ENCODE measurements around the gene SEMA3F. TPM values are rescaled to one million over a fixed set of nuclear protein-coding genes. Genes with fewer than 3 reads are reported as not detected.

Gene SEMA3F
- total RNA-seq, 6 experiments from 2014 or later: 20.5 to 35.6 (median 22.8) TPM

DNA sequence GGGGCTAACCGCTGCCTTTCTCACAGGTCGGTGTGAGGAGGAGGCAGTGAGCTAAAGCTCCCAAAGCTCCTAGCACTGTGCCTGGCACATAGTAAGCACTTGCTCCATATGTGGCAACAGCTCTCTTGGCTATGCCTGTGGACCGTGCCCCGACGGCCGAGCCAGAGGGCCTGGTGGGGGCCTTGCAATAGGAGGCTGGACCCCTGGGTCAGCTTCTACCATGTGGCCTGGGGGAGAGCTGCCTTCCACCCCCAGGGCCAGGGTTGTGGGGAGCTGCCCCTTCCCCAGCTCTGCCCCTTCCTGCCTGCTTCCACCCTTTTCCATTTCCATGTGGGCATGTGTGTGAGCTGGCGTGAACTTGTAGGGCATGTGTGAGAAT lies 19.4 kb downstream of the SEMA3F start:
- Mint-ChIP-seq H3K27me3 (ENCODE audit: insufficient read depth) (peaks cover 1% of the 10 kb centered on the region; the same call in 1 of the 2 replicates), H3K27ac (no peak overlapping the region), H3K9me3 (no peaks in the 10 kb centered on the region), H3K36me3 (ENCODE audit: low read depth) (no peaks in the 10 kb centered on the region), H3K4me3 (no peak overlapping the region), H3K4me1 (ENCODE audit: low read depth) (peaks cover 16% of the 10 kb centered on the region)
- TF ChIP-seq, protein P1, sequence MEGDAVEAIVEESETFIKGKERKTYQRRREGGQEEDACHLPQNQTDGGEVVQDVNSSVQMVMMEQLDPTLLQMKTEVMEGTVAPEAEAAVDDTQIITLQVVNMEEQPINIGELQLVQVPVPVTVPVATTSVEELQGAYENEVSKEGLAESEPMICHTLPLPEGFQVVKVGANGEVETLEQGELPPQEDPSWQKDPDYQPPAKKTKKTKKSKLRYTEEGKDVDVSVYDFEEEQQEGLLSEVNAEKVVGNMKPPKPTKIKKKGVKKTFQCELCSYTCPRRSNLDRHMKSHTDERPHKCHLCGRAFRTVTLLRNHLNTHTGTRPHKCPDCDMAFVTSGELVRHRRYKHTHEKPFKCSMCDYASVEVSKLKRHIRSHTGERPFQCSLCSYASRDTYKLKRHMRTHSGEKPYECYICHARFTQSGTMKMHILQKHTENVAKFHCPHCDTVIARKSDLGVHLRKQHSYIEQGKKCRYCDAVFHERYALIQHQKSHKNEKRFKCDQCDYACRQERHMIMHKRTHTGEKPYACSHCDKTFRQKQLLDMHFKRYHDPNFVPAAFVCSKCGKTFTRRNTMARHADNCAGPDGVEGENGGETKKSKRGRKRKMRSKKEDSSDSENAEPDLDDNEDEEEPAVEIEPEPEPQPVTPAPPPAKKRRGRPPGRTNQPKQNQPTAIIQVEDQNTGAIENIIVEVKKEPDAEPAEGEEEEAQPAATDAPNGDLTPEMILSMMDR (IDR thresholded peaks at IDR 0.05): no peak
- DNase-seq: no peak

DNA sequence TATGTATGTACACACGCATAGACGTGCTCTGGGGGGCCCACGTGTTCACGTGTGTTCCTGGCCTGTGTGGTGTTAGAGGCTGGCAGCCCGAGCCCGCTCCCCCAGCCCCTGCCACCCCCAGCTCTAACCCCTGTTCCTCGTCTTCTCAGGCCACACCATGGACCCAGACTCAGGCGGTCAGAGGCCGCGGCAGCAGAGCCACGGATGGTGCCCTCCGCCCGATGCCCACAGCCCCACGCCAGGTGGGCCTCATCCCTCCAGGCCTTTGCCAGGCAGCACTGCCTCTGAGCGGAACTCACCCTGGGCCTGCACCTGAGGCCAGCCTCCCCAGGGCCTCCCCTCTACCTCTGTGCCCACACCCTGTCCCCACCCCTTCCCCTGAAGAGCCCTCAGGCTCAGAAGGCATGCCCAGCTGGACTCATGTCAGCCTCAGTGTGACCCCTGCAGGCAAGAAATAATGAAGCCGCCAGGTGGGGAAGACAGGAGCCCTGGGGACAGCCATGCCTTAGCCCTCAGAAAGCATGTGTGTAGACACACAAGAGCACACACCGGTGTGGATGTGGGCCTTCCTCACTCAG lies 19.9 kb downstream of the SEMA3F start:
- H3K27me3 Mint-ChIP-seq (ENCODE audit: insufficient read depth): peaks cover 1% of the 10 kb centered on the region; the same call in 1 of the 2 replicates
- no peaks in the 10 kb centered on the region for H3K9me3 Mint-ChIP-seq
- H3K4me1 Mint-ChIP-seq (ENCODE audit: low read depth): peaks cover 17% of the 10 kb centered on the region
- no peak overlapping the region for H3K27ac Mint-ChIP-seq
- DNase-seq: no peak
- no peak overlapping the region for H3K4me3 Mint-ChIP-seq
- TF ChIP-seq, protein P1 (IDR thresholded peaks at IDR 0.05): no peak; the same call in 1 of the 2 replicates
- H3K36me3 Mint-ChIP-seq (ENCODE audit: low read depth): no peaks in the 10 kb centered on the region

DNA sequence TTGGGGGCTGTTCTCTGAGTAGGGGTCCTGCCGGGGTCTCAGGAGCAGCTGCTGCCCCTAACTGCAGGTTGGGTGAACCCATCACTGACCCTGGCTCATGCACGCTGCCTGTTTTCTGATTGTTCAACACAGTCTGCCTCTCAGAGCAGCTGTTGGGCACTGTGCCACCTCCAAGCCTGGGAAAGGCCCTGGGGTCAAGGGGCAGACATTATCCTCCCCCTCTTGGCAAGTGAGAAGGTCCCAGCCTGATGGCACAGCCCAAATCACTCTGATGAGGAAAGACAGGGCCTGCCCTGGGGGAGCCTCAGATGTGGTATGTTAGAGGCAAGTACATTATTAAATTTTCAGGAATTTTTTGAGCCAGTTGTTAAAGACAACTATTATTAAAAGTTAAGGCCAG lies 22.2 kb downstream of the SEMA3F start:
- DNase-seq: no peak
- TF ChIP-seq, protein P1 (IDR thresholded peaks at IDR 0.05): no peak
- Mint-ChIP-seq H3K4me3 (no peak overlapping the region), H3K27me3 (ENCODE audit: insufficient read depth) (peaks cover 1% of the 10 kb centered on the region; the same call in 1 of the 2 replicates), H3K27ac (no peak overlapping the region), H3K9me3 (no peaks in the 10 kb centered on the region), H3K36me3 (ENCODE audit: low read depth) (no peaks in the 10 kb centered on the region), H3K4me1 (ENCODE audit: low read depth) (peaks cover 6% of the 10 kb centered on the region)

- Mint-ChIP-seq H3K4me1 (ENCODE audit: low read depth) (peaks cover 6% of the 10 kb centered on the region), H3K27ac (no peak overlapping the region), H3K9me3 (no peaks in the 10 kb centered on the region), H3K36me3 (ENCODE audit: low read depth) (no peaks in the 10 kb centered on the region), H3K4me3 (no peak overlapping the region), H3K27me3 (ENCODE audit: insufficient read depth) (peaks cover 1% of the 10 kb centered on the region; the same call in 1 of the 2 replicates)
- no peak for DNase-seq
- TF ChIP-seq, protein P1 (IDR thresholded peaks at IDR 0.05): no peak
Measured at GRCh38 chr3:50179710-50180109, 24.6 kb downstream of the SEMA3F start.

- TF ChIP-seq, protein P1 (IDR thresholded peaks at IDR 0.05): no peak
- no peak for DNase-seq
- H3K9me3 Mint-ChIP-seq: no peaks in the 10 kb centered on the region
- peaks cover 6% of the 10 kb centered on the region for H3K4me1 Mint-ChIP-seq (ENCODE audit: low read depth)
- H3K4me3 Mint-ChIP-seq: no peak overlapping the region
- no peaks in the 10 kb centered on the region; the same call in 1 of the 2 replicates for H3K27me3 Mint-ChIP-seq (ENCODE audit: insufficient read depth)
- no peak overlapping the region for H3K27ac Mint-ChIP-seq
- no peaks in the 10 kb centered on the region for H3K36me3 Mint-ChIP-seq (ENCODE audit: low read depth)
Measured at GRCh38 chr3:50181985-50182384, 26.9 kb downstream of the SEMA3F start.

Measured in HFFc6 (cell line).